HG02588 (cell line): Measurements from ENCODE around the gene IL7R.

Experiments
- ATAC-seq: cut with Tn5 transposase; IDR thresholded peaks from one replicate; pipeline ENCODE4 v1.9.1; 2021; ENCODE audit warnings: mild to moderate bottlenecking, moderate library complexity; ENCODE audit not compliant: unreplicated experiment

The IL7R gene

GRCh38 chr5:35856765-35857351, at the start of gene IL7R:
Gene IL7R (plus strand): TSS chr5:35856891. CDS start chr5:35856978, 87 bp downstream.
- no peak for ATAC-seq

GRCh38 chr5:35810601-35811000, 46.1 kb upstream of the IL7R start:
- ATAC-seq = no peak

GRCh38 chr5:35811108-35811741, 45.5 kb upstream of the IL7R start:
- no peak for ATAC-seq

GRCh38 chr5:35813521-35813920, 43.2 kb upstream of the IL7R start:
- ATAC-seq = no peak

GRCh38 chr5:35815089-35815936, 41.4 kb upstream of the IL7R start:
- ATAC-seq = no peak

- ATAC-seq = no peak
Observed at GRCh38 chr5:35816881-35817521, 39.7 kb upstream of the IL7R start.

GRCh38 chr5:35819026-35819425, 37.7 kb upstream of the IL7R start:
- no peak for ATAC-seq

- no peak for ATAC-seq
Observed at GRCh38 chr5:35819668-35820067, 37.0 kb upstream of the IL7R start.

GRCh38 chr5:35820735-35821134, 36.0 kb upstream of the IL7R start:
- no peak for ATAC-seq

- ATAC-seq = no peak
Observed at GRCh38 chr5:35821513-35821912, 35.2 kb upstream of the IL7R start.

- no peak for ATAC-seq
Observed at GRCh38 chr5:35822511-35822910, 34.2 kb upstream of the IL7R start.

- no peak for ATAC-seq
Observed at GRCh38 chr5:35823347-35824098, 33.2 kb upstream of the IL7R start.

GRCh38 chr5:35826056-35826455, 30.6 kb upstream of the IL7R start:
- ATAC-seq = no peak

- no peak for ATAC-seq
Observed at GRCh38 chr5:35826554-35826953, 30.1 kb upstream of the IL7R start.

- ATAC-seq = no peak
Observed at GRCh38 chr5:35828082-35828598, 28.6 kb upstream of the IL7R start.

- ATAC-seq = no peak
Observed at GRCh38 chr5:35830587-35830986, 26.1 kb upstream of the IL7R start.

GRCh38 chr5:35832762-35833161, 23.9 kb upstream of the IL7R start:
- ATAC-seq = no peak

- ATAC-seq = no peak
Observed at GRCh38 chr5:35833224-35833623, 23.5 kb upstream of the IL7R start.

- no peak for ATAC-seq
Observed at GRCh38 chr5:35835796-35836742, 20.6 kb upstream of the IL7R start.
